Hindlimb muscle (tissue), 1 donor: ENCODE measurements around the gene ZSCAN25. TPM values are rescaled to one million over a fixed set of nuclear protein-coding genes. Genes with fewer than 3 reads are reported as not detected.
"Not testable (repeated sequence)": the region's sequence is repeated elsewhere in the genome, so short reads cannot be mapped to it uniquely, and the experiment has no call there.

Source experiments
- DNase-seq: peaks from one replicate; pipeline ENCODE4 v3.0.0-alpha.2; 2013
- polyA plus RNA-seq: library from polyadenylated mRNA; unstranded; fragments of 120-200 nt; gene quantifications from one replicate; pipeline ENCODE4 v1.2.1, GENCODE V29; 2013; ENCODE audit not compliant: insufficient read length

ZSCAN25 gene
- polyA plus RNA-seq, 1 donor, result 11.0 TPM

DNA sequence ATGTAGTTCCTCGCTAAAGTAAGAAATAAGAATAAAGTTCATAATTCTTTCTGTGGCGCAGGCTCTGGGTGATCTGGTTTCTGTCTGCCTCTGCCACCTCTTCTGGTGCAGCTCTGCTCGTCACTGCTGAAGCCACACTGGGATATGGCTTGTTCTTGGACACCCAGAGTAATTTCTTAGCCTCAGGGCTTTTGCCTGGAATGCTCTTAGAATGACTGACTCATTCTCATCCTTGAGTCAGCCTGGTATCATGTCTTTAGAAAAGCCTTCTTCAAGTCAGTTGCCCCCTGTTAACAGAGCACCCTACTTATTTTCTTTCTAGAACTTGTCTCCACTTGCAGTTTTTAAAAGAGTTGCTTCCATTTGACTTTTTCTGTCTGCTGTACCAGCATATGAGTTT is 2.0 kb downstream of the ZSCAN25 start:
- no peak for DNase-seq

DNA sequence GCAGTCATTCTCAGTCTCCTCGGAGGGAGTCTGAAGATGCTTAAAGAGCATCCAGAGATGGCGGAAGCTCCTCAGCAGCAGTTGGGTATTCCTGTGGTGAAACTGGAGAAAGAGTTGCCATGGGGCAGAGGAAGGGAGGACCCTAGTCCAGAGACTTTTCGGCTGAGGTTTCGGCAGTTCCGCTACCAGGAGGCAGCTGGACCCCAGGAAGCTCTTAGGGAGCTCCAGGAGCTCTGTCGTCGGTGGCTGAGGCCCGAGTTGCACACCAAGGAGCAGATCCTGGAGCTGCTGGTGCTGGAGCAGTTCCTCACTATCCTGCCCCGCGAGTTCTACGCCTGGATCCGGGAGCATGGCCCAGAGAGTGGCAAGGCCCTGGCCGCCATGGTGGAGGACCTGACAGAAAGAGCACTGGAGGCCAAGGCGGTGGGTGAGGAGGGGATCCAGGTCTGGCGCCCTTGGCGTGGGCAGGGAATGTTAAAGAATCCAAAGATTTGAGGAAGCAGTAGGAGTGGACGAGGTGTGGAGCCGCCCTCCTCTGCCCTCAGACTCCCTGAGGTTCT is 2.9 kb downstream of the ZSCAN25 start:
- no peak for DNase-seq

- no peak for DNase-seq
Observed at GRCh38 chr7:99621271-99621670, 4.5 kb downstream of the ZSCAN25 start.

- DNase-seq, result no peak
Observed at GRCh38 chr7:99622596-99622995, 5.8 kb downstream of the ZSCAN25 start.

GRCh38 chr7:99623091-99623693 is 6.4 kb downstream of the ZSCAN25 start:
- DNase-seq, result no peak

- no peak for DNase-seq
Observed at GRCh38 chr7:99623702-99624447, 7.1 kb downstream of the ZSCAN25 start.

DNA sequence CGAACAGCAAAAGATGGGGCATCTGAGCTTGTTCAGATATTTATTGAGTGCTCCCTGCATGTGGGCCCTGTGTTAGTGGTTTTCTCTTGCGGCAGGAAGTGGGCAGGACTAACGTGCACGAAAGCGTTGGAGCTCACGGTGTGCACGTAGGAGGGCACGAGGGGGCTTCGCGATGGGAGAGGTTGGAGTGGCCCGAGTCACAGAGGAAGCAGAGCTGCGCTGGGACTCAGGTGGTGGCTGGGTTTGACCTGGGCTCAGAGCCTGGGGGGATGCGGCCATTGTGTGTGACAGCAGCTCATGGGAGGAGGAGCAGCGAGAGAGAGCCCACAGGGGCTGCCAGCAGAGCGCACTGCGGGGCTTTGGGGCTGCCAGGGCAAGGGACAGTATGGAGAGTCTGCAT is 7.7 kb downstream of the ZSCAN25 start:
- DNase-seq, result no peak

GRCh38 chr7:99625321-99625720 is 8.6 kb downstream of the ZSCAN25 start:
- no peak for DNase-seq

DNA sequence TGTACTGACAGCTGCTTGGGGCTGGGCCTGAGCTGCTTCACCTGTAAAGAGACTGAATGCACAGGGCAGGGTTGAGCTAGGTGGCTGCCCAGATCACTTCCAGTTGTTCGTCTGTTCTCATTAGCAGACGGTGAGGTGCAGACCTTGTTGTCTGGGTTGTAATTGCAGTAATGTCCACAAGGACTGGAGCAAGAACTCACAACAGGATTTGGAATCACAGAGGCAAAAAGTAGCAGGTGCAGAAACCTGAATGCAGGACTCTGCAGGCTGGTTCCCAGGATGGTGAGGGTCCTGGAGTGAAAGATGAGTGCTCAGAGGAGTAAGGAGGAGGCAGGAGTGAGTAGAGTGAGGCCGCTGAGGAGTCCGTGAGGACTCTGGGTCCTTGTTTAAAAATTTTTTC is 9.2 kb downstream of the ZSCAN25 start:
- no peak for DNase-seq

- no peak for DNase-seq
Observed at GRCh38 chr7:99626661-99627060, 9.9 kb downstream of the ZSCAN25 start.

GRCh38 chr7:99627513-99627912 is 10.8 kb downstream of the ZSCAN25 start:
- DNase-seq, result no peak

GRCh38 chr7:99628471-99629465 is 12.0 kb downstream of the ZSCAN25 start:
- no peak for DNase-seq

GRCh38 chr7:99629643-99630042 is 12.9 kb downstream of the ZSCAN25 start:
- no peak for DNase-seq

GRCh38 chr7:99631295-99632109 is 14.8 kb downstream of the ZSCAN25 start:
- DNase-seq, result no peak

GRCh38 chr7:99637414-99637813 is 20.7 kb downstream of the ZSCAN25 start:
- not testable (repeated sequence) for DNase-seq

GRCh38 chr7:99638731-99639130 is 22.0 kb downstream of the ZSCAN25 start:
- no peak for DNase-seq

GRCh38 chr7:99639267-99639666 is 22.5 kb downstream of the ZSCAN25 start:
- DNase-seq, result no peak

- DNase-seq, result no peak
Observed at GRCh38 chr7:99642027-99642426, 25.3 kb downstream of the ZSCAN25 start.

DNA sequence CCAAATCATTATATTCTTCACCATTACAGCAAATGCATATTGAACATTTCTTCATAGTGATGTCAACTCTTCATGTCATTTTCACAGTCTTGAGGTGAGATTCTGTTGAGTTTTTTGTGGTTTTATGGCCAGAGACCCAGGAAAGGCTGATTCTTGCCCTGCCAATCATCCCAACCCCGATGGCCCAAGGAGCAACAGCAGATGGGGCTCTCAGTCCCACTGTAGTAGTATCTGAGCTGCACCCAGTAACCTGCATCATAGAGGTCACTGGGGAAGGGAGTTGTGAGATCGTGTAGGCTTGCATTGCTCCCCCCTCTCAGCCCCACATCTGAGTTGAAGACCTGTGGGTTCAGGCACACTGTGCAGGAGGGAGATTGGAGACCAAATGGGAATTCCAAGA is 26.7 kb downstream of the ZSCAN25 start:
- no peak for DNase-seq

DNA sequence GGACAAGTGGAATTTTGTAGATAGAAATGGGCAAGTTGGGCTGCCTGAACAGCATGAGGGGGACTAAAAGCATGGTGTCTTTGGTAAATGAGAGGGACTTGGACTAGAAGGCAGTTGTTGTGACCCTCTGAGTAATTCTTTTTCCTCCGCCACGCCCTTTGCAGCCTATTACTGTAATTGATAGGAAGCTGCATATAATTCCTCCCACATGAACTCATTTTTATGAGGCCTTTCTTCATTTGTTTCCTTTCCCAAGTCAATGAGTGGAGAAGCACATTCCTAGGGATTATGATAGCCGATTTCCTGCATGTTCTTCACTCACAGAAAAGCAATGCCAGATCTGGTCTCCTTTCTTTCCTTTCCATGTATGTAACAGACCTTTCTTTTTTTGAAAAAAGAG is 27.7 kb downstream of the ZSCAN25 start:
- no peak for DNase-seq

DNA sequence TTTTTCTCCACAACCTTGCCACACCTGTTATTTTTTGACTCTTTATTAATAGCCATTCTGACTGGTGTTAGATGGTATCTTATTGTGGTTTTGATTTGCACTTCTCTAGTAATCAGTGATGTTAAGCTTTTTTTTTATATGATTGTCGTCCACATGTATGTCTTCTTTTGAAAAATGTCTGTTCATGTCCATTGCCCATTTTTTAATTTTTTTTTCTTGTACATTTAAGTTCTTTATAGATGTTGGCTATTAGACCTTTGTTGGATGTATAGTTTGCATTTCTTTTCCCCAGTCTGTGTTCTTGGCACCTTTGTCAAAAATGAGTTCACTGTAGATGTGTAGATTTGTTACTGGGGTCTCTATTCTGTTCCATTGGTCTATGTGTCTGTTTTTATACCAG is 28.8 kb downstream of the ZSCAN25 start:
- DNase-seq, result no peak

- no peak for DNase-seq
Observed at GRCh38 chr7:99648843-99649242, 32.1 kb downstream of the ZSCAN25 start.
